WTC11 (cell line): ENCODE results near the gene LIMA1.

Source experiments
- ARID4B ChIP-seq: sonication (generic); formaldehyde crosslinking; IDR thresholded peaks from 2 replicates; pipeline ENCODE4 v1.8.0; 2023; ENCODE audit warnings: missing genetic modification reagents, mild to moderate bottlenecking, borderline replicate concordance
- CTCF ChIP-seq: fragments of 200-600 bp; IDR thresholded peaks from 2 replicates; pipeline ENCODE4 v1.8.0; 2022; ENCODE audit warnings: antibody characterized with exemption
- E2F5 ChIP-seq: sonication (generic); formaldehyde crosslinking; IDR thresholded peaks from 2 replicates; pipeline ENCODE4 v1.8.1; 2022; ENCODE audit warnings: mild to moderate bottlenecking, moderate library complexity, missing genetic modification reagents
- SP1 ChIP-seq: sonication (generic); formaldehyde crosslinking; conservative IDR thresholded peaks from 2 replicates; pipeline ENCODE4 v1.8.1; 2022; ENCODE audit warnings: missing genetic modification reagents

- TF ChIP-seq ARID4B (CRISPR knock-in tag) (no peak), E2F5 (CRISPR knock-in tag) (no peak), CTCF (no peak), SP1 (CRISPR knock-in tag) (no peak)
Measured at GRCh38 chr12:50215033-50215432, 68.3 kb downstream of the LIMA1 start.
